ENCODE measurements around the gene MICU1. TPM values are rescaled to one million over a fixed set of nuclear protein-coding genes. Genes with fewer than 3 reads are reported as not detected.

The MICU1 gene
- total RNA-seq, 4 donors from 2014 or later = 25.1 to 41.1 (median 34.9) TPM

DNA sequence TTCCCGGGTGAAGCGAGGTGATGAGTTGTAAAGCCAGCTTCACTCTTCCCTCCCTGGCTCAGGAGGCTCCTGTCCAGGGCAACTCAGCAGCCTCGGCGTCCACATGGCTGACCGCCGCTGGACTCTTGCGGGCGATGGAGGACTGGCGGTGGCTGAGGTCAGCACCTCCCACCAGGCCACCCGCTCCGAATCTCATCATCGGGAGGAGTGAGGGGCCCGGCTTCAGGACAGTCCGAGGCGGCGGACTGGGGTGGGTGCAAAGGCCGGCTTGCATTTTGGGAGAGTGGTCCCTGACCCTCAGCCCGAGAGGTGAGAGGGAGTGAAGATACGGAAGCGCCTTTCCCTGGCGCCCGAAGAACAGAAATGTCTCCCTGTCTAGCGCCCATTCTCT is 271.9 kb downstream of the MICU1 start:
- Histone ChIP-seq H3K27ac (peak overlapping the region; percentile 91 to 95 (median 95)), H3K9me3 (no peaks in the 10 kb centered on the region), H3K27me3 (no peaks in the 10 kb centered on the region), H3K4me3 (peak overlapping the region; percentile 62 to 99 (median 74)), H3K4me1 (peaks cover 9 to 28% (median 20%) of the 10 kb centered on the region in 4 donors), H3K36me3 (no peaks in the 10 kb centered on the region)
- intact Hi-C loops (cut with DNase I; ENCODE audit: low total_unique reads) (loop anchor here (2.0 kb wide), 1 partner anchor 67 kb away; no protein-coding TSS in a partner anchor), in situ Hi-C loops (cut with MboI; ENCODE audit: low pct_ligation_motif_present in 1 of 4, low pct_unique_long_range_greater_than_20kb in 1 of 4, low sequenced_read_pairs in 3 of 4) (loop anchor here in 3 of 4 donors (25.0 kb wide), 2 partner anchors 483 to 808 kb away; partner anchors contain the start of genes ECD (in 1 of the 3) and FAM149B1 (in 1 of the 3))
- 0% methylated on average over 23 of the region's 23 CpGs; no CpG with 5 or more reads in 1 of the 2 donors for WGBS, 2 donors (ENCODE audit: low coverage in 1 of 2)
- TF ChIP-seq EP300 (IDR thresholded peaks at IDR 0.05; ENCODE audit: low read depth) (no peak), POLR2A (IDR thresholded peaks at IDR 0.05) (no peak), POLR2AphosphoS5 (IDR thresholded peaks at IDR 0.05) (no peak)
- TF ChIP-seq, protein P1, sequence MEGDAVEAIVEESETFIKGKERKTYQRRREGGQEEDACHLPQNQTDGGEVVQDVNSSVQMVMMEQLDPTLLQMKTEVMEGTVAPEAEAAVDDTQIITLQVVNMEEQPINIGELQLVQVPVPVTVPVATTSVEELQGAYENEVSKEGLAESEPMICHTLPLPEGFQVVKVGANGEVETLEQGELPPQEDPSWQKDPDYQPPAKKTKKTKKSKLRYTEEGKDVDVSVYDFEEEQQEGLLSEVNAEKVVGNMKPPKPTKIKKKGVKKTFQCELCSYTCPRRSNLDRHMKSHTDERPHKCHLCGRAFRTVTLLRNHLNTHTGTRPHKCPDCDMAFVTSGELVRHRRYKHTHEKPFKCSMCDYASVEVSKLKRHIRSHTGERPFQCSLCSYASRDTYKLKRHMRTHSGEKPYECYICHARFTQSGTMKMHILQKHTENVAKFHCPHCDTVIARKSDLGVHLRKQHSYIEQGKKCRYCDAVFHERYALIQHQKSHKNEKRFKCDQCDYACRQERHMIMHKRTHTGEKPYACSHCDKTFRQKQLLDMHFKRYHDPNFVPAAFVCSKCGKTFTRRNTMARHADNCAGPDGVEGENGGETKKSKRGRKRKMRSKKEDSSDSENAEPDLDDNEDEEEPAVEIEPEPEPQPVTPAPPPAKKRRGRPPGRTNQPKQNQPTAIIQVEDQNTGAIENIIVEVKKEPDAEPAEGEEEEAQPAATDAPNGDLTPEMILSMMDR (IDR thresholded peaks at IDR 0.05) = no peak
- no peak for DNase-seq

DNA sequence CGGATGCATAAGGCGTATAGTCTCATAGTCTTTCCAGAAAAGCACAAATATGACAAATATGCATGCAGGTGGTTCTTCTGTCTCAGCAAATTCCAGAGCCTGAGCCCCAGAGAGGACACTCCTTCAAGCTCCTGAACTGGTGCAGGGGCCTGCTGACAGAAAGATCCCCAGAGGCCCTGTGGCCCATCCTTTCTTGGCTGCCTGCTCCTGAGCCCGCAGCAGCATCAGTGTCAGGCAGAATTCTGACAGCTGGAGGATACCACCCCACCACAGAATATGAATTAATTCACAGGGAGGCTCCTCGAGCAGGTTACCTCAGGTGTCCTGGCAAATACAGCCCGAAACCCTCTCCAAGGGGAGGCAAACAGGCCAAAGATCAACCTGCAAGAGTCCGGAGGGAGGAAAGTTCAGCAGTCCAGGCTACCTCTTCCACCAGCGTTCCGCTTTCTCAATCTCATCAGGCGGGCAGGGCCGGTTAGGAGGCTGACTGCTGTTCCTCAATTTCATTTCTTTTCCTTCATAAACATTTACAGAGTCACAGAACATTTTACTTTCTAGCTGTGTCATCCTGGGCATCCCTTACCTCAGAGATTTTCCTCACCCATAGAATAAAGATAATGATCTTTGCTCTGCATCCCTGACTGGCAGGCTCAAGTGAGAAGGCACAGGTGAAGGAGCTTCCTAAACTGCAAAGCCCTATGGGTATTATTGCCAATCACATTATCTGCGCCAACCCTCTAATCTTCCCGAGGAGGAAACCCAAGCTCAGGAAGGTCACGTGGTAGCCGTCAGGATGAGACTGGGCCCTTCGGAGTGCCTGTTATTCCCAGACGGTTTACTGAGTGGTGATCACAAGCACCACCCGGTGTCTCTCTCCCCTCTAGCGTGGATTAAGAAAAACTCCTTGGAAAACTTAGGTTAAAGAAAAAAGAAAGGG is 272.6 kb downstream of the MICU1 start:
- peak overlapping the region; percentile 62 to 99 (median 74) for H3K4me3 ChIP-seq
- in situ Hi-C loops (cut with MboI; ENCODE audit: low pct_ligation_motif_present in 1 of 4, low pct_unique_long_range_greater_than_20kb in 1 of 4, low sequenced_read_pairs in 3 of 4) = loop anchor here in 3 of 4 donors (25.0 kb wide), 2 partner anchors 484 to 809 kb away; partner anchors contain the start of genes ECD (in 1 of the 3) and FAM149B1 (in 1 of the 3)
- H3K36me3 ChIP-seq = peaks cover 0 to 5% (median under 1%) of the 10 kb centered on the region in 4 donors
- intact Hi-C loops (cut with DNase I; ENCODE audit: low total_unique reads) = no loop called here
- H3K4me1 ChIP-seq = peaks cover 9 to 28% (median 20%) of the 10 kb centered on the region in 4 donors
- no peak for DNase-seq
- H3K9me3 ChIP-seq = no peaks in the 10 kb centered on the region
- peak overlapping the region; percentile 91 to 95 (median 95) for H3K27ac ChIP-seq
- no peak for TF ChIP-seq POLR2A (IDR thresholded peaks at IDR 0.05)
- no peak for TF ChIP-seq POLR2AphosphoS5 (IDR thresholded peaks at IDR 0.05)
- TF ChIP-seq, protein P1 (IDR thresholded peaks at IDR 0.05) = no peak
- TF ChIP-seq EP300 (IDR thresholded peaks at IDR 0.05; ENCODE audit: low read depth) = no peak
- no peaks in the 10 kb centered on the region for H3K27me3 ChIP-seq
- WGBS, 2 donors (ENCODE audit: low coverage in 1 of 2) = 40% methylated on average over 18 of the region's 18 CpGs; no CpG with 5 or more reads in 1 of the 2 donors

DNA sequence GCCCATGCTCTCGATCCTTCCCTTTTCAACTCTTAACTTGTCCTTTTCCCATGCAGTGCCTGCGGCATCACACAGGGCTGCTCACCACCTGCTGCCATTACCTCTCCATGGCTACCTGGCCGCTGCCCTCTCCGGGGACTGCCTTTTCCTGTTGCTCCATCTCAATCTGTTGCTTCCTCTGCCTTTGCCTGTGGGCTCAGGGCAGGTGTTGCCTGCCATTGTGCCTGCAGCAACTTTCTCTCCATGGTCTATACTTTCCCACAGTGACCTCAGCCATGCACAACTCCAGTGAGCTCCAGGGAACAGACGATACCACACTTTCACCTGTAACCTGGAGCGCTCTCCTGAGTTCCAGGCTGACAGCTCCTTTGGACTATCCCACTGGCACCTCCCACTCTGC is 274.4 kb downstream of the MICU1 start:
- Histone ChIP-seq H3K27me3 (no peaks in the 10 kb centered on the region), H3K27ac (no peak overlapping the region), H3K9me3 (no peaks in the 10 kb centered on the region), H3K4me1 (peaks cover 9 to 28% (median 20%) of the 10 kb centered on the region in 4 donors), H3K36me3 (peaks cover 0 to 9% (median 1%) of the 10 kb centered on the region in 4 donors), H3K4me3 (no peak overlapping the region)
- WGBS, 2 donors (ENCODE audit: low coverage in 1 of 2) = 92 to 100% methylated on average over 3 to 6 of the region's 6 CpGs
- intact Hi-C loops (cut with DNase I; ENCODE audit: low total_unique reads) (no loop called here), in situ Hi-C loops (cut with MboI; ENCODE audit: low pct_ligation_motif_present in 1 of 4, low pct_unique_long_range_greater_than_20kb in 1 of 4, low sequenced_read_pairs in 3 of 4) (loop anchor here in 3 of 4 donors (25.0 kb wide), 2 partner anchors 486 to 811 kb away; partner anchors contain the start of genes ECD (in 1 of the 3) and FAM149B1 (in 1 of the 3))
- no peak for DNase-seq
- no peak for TF ChIP-seq EP300 (IDR thresholded peaks at IDR 0.05; ENCODE audit: low read depth)
- TF ChIP-seq, protein P1 (IDR thresholded peaks at IDR 0.05) = no peak

DNA sequence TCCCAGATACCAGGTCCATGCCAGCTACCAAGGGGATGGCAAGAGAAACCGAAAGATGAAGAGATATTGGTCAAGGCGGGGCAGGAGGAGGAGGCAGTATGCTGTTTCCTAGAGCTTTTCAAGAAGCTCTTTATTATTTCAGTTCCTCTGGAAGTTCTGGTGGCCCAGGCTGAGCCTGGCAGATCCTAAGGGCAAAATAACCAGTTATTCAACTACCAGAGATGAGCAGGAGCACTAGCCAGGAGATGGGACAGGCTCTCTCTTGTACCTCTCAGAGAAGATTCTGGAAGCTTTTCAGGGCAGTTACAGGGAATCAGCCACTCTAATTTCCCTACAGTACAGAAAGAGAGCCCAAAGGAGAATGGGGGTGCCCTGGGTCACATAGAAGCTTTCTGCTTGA is 276.4 kb downstream of the MICU1 start:
- 83 to 100% methylated on average over 2 of the region's 2 CpGs for WGBS, 2 donors (ENCODE audit: low coverage in 1 of 2)
- Histone ChIP-seq H3K27ac (no peak overlapping the region), H3K36me3 (peaks cover 0 to 15% (median 4%) of the 10 kb centered on the region in 4 donors), H3K27me3 (no peaks in the 10 kb centered on the region), H3K9me3 (no peaks in the 10 kb centered on the region), H3K4me3 (no peak overlapping the region), H3K4me1 (peaks cover 9 to 24% (median 14%) of the 10 kb centered on the region in 4 donors)
- in situ Hi-C loops (cut with MboI; ENCODE audit: low pct_ligation_motif_present in 1 of 4, low pct_unique_long_range_greater_than_20kb in 1 of 4, low sequenced_read_pairs in 3 of 4) (loop anchor here in 3 of 4 donors (10.0 to 25.0 kb wide), 6 partner anchors 112 to 462 kb away; partner anchors contain the start of genes ANAPC16 (in 1 of the 3) and ASCC1 (in 1 of the 3)), intact Hi-C loops (cut with DNase I; ENCODE audit: low total_unique reads) (no loop called here)
- TF ChIP-seq POLR2A (IDR thresholded peaks at IDR 0.05) (no peak), EP300 (IDR thresholded peaks at IDR 0.05; ENCODE audit: low read depth) (no peak)
- DNase-seq = no peak

Measured in transverse colon (tissue), 4 donors.